ENCODE measurements around the gene COMTD1.

COMTD1 gene

DNA sequence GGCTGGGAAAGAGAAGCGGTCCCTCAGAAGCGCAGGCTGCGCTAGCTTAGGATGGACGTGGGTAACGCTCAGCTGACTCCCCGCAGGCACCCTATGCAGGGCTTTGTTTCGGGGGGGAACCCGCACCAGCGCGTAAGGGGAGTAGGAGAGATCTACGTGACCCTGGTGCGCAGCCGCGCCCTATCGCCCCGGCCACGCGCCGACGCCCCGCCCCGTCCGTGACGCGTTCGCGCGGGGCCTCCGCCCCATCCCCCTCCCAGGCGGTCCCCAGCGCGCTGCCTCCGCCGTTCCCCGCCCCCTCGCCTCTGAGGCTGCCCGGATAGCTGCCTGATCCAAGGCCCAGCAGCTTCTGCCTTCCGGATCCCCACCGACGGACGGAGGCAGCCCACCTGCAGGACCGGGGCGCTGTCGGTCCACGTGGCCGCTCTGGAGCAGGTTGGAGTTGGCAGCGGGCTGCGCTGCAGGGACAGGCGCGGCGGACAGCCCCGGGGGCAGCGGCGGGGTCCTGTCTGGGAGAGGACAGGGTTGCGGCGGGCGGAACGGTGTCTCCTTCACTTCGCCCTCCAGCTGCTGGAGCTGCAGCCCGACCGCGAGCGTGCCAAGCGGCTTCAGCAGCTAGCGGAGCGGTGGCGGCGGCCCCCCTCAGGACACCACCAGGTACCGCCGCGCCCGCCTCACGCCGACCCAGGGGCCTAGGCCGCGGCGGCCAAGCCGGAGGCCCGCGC, 25.3 kb downstream of the COMTD1 start, which contains the start of gene VDAC2 (continued):
- no peak for TF ChIP-seq ZNF16 (tag by site-specific recombination; IDR thresholded peaks at IDR 0.05; ENCODE audit: low read depth)
- TF ChIP-seq OSR2 (tag by site-specific recombination; IDR thresholded peaks at IDR 0.05): peak; percentile 68
- TF ChIP-seq ZNF37A (tag by site-specific recombination; IDR thresholded peaks at IDR 0.05): no peak
- no peak for TF ChIP-seq ZNF138 (tag by site-specific recombination; IDR thresholded peaks at IDR 0.05; ENCODE audit: borderline replicate concordance)
- no peak for TF ChIP-seq ZNF510 (tag by site-specific recombination; IDR thresholded peaks at IDR 0.05; ENCODE audit: insufficient replicate concordance)
- 0 out of 2 replicates have a peak, but pooled peaks have one; percentile 45 for TF ChIP-seq ZNF10 (tag by site-specific recombination; IDR thresholded peaks at IDR 0.05)
- TF ChIP-seq ZNF623 (tag by site-specific recombination; IDR thresholded peaks at IDR 0.05): no peak
- TF ChIP-seq GFI1B (tag by site-specific recombination; IDR thresholded peaks at IDR 0.05): 0 out of 2 replicates have a peak, but pooled peaks have one; percentile 27
- peak; percentile 82 for TF ChIP-seq ZNF394 (tag by site-specific recombination; IDR thresholded peaks at IDR 0.05; ENCODE audit: borderline replicate concordance)
- no peak for TF ChIP-seq ZSCAN23 (tag by site-specific recombination; IDR thresholded peaks at IDR 0.05)
- peak; percentile 91 for TF ChIP-seq YY2 (tag by site-specific recombination; IDR thresholded peaks at IDR 0.05)
- TF ChIP-seq ZEB2 (tag by site-specific recombination; IDR thresholded peaks at IDR 0.05): peak; percentile 88
- TF ChIP-seq SP7 (tag by site-specific recombination; IDR thresholded peaks at IDR 0.05): peak; percentile 94
- 0 out of 2 replicates have a peak, but pooled peaks have one; percentile 11 for TF ChIP-seq ZNF596 (tag by site-specific recombination; IDR thresholded peaks at IDR 0.05)
- TF ChIP-seq ZNF155 (tag by site-specific recombination; IDR thresholded peaks at IDR 0.05): no peak
- peak; percentile 40; the same call in 1 of the 2 replicates for TF ChIP-seq ZFP69B (tag by site-specific recombination; IDR thresholded peaks at IDR 0.05)
- 0 out of 2 replicates have a peak, but pooled peaks have one; percentile 73 for TF ChIP-seq SALL2 (tag by site-specific recombination; IDR thresholded peaks at IDR 0.05; ENCODE audit: borderline replicate concordance)
- TF ChIP-seq ZNF837 (tag by site-specific recombination; IDR thresholded peaks at IDR 0.05): no peak
- peak; percentile 84 for TF ChIP-seq ZNF76 (tag by site-specific recombination; IDR thresholded peaks at IDR 0.05; ENCODE audit: borderline replicate concordance, low read depth)

GRCh38 chr10:75209921-75210281, 25.9 kb downstream of the COMTD1 start:
- Histone ChIP-seq H3K4me1 (ENCODE audit: control insufficient read depth, insufficient read depth, low read length) (peaks cover 2% of the 10 kb centered on the region; the same call in 1 of the 2 replicates), H3K4me3 (ENCODE audit: low read depth, low read length) (peak overlapping the region; percentile 95), H3K9me3 (ENCODE audit: control insufficient read depth, insufficient read depth, low read depth, low read length) (no peaks in the 10 kb centered on the region), H3K36me3 (ENCODE audit: control insufficient read depth in 2 of 2, insufficient read depth in 1 of 2, low read length in 2 of 2) (peaks cover 21 to 31% of the 10 kb centered on the region in 2 experiments; a peak in 2 of 3 replicates), H3K27ac (ENCODE audit: extremely low read depth, low read depth, low read length) (peak overlapping the region; percentile 97)
- ChIA-PET CTCF (interaction anchor here (0.6 to 1.3 kb wide), 8 partner anchors 15 to 1512 kb away, joined by 3 to 6 read pairs (median 4); partner anchors contain the start of gene COMTD1), POLR2A (interaction anchor here (0.6 to 3.4 kb wide), 11 partner anchors 9 to 1210 kb away, joined by 3 to 36 read pairs (median 8); partner anchors contain the start of genes COMTD1 and SAMD8)
- peak; percentile 79; the same call in 1 of the 2 replicates for TF ChIP-seq KLF7 (tag by site-specific recombination; IDR thresholded peaks at IDR 0.05; ENCODE audit: borderline replicate concordance)
- peak; percentile 85; the same call in 1 of the 2 replicates for TF ChIP-seq ZNF335 (tag by site-specific recombination; conservative IDR thresholded peaks at IDR 0.05)
- peak; percentile 19; the same call in 1 of the 2 replicates for TF ChIP-seq KLF9 (tag by site-specific recombination; IDR thresholded peaks at IDR 0.05; ENCODE audit: low read depth)
- TF ChIP-seq ZNF16 (tag by site-specific recombination; IDR thresholded peaks at IDR 0.05; ENCODE audit: low read depth): 0 out of 2 replicates have a peak, but pooled peaks have one; percentile 15
- peak; percentile 77 for TF ChIP-seq KLF1 (tag by site-specific recombination; IDR thresholded peaks at IDR 0.05)
- TF ChIP-seq PRDM10 (tag by site-specific recombination; IDR thresholded peaks at IDR 0.05): peak; percentile 79
- TF ChIP-seq PRDM6 (tag by site-specific recombination; IDR thresholded peaks at IDR 0.05): no peak
- TF ChIP-seq, protein P1, sequence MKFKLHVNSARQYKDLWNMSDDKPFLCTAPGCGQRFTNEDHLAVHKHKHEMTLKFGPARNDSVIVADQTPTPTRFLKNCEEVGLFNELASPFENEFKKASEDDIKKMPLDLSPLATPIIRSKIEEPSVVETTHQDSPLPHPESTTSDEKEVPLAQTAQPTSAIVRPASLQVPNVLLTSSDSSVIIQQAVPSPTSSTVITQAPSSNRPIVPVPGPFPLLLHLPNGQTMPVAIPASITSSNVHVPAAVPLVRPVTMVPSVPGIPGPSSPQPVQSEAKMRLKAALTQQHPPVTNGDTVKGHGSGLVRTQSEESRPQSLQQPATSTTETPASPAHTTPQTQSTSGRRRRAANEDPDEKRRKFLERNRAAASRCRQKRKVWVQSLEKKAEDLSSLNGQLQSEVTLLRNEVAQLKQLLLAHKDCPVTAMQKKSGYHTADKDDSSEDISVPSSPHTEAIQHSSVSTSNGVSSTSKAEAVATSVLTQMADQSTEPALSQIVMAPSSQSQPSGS (tag by site-specific recombination; IDR thresholded peaks at IDR 0.05; ENCODE audit: low read depth): no peak
- TF ChIP-seq ZNF600 (tag by site-specific recombination; IDR thresholded peaks at IDR 0.05): 0 out of 2 replicates have a peak, but pooled peaks have one; percentile 5
- 0 out of 2 replicates have a peak, but pooled peaks have one; percentile 45 for TF ChIP-seq ZBTB17 (tag by site-specific recombination; IDR thresholded peaks at IDR 0.05)

Data from HEK293 (cell line).